ENCODE results near the gene ZSWIM4.

Gene ZSWIM4

GRCh38 chr19:13831537-13832467, 36.6 kb downstream of the ZSWIM4 start:
- TF ChIP-seq, protein P1, sequence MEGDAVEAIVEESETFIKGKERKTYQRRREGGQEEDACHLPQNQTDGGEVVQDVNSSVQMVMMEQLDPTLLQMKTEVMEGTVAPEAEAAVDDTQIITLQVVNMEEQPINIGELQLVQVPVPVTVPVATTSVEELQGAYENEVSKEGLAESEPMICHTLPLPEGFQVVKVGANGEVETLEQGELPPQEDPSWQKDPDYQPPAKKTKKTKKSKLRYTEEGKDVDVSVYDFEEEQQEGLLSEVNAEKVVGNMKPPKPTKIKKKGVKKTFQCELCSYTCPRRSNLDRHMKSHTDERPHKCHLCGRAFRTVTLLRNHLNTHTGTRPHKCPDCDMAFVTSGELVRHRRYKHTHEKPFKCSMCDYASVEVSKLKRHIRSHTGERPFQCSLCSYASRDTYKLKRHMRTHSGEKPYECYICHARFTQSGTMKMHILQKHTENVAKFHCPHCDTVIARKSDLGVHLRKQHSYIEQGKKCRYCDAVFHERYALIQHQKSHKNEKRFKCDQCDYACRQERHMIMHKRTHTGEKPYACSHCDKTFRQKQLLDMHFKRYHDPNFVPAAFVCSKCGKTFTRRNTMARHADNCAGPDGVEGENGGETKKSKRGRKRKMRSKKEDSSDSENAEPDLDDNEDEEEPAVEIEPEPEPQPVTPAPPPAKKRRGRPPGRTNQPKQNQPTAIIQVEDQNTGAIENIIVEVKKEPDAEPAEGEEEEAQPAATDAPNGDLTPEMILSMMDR (IDR thresholded peaks at IDR 0.05; ENCODE audit: low read depth, low read length, missing control alignments): no peak
- Histone ChIP-seq H3K36me3 (replicated peaks) (peaks cover 41% of the 10 kb centered on the region), H3K27ac (no peak overlapping the region), H3K27me3 (replicated peaks) (no peaks in the 10 kb centered on the region), H3K4me3 (ENCODE audit: low read depth, low read length) (no peak overlapping the region)
- DNase-seq: no peak
- in situ Hi-C loops (cut with HindIII; ENCODE audit: low pct_ligation_motif_present, low sequenced_read_pairs): no loop called here

DNA sequence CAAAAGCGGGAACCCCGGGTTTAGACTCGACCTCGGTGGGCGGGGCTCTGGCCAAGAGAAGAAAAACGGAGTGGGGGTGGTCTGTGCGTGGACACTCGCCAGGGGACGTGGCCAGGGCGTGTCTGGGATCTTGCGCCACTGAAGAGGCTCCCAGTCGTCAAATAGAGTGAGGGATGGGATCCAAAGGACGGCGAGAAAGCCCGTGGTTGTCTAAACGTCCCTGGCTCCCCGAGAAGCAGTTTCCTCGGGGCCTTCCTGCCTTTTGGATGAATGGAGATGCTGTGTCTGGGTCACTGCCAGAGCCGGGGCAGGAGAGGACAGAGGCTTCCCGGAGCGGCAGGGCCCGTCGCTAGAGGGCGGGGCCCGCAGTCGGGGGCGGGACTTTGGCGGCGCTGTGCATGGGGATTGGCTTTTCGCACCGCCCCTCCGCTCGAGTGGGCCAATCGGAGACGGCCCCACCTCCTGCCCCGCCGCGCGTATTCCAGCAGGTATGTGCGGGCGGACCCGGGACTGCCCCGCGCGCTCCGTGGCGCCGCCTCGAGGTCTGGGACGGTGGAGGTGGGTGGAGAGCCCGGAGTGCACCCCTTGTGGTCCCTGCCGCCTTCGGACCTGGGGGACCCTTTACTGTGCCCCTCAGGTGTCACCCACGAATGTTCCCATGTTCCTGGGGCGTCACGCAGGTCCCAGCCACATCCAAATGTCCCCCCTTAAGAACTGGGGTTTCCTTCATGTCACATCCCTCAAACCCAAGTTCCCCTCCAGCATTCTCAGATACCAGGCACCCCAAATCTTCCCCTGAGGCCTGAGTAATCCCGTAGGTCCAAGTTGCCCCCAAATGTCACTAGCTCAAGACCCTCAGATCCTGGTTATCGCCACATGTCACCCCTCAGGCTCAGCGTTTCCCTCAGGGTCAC, 38.3 kb downstream of the ZSWIM4 start:
- Histone ChIP-seq H3K27ac (peak overlapping the region; percentile 36), H3K27me3 (replicated peaks) (no peaks in the 10 kb centered on the region), H3K36me3 (replicated peaks) (peaks cover 49% of the 10 kb centered on the region), H3K4me3 (ENCODE audit: low read depth, low read length) (no peak overlapping the region)
- in situ Hi-C loops (cut with HindIII; ENCODE audit: low pct_ligation_motif_present, low sequenced_read_pairs): no loop called here
- peak; percentile 81 for DNase-seq
- TF ChIP-seq, protein P1 (IDR thresholded peaks at IDR 0.05; ENCODE audit: low read depth, low read length, missing control alignments): peak; percentile 59

DNA sequence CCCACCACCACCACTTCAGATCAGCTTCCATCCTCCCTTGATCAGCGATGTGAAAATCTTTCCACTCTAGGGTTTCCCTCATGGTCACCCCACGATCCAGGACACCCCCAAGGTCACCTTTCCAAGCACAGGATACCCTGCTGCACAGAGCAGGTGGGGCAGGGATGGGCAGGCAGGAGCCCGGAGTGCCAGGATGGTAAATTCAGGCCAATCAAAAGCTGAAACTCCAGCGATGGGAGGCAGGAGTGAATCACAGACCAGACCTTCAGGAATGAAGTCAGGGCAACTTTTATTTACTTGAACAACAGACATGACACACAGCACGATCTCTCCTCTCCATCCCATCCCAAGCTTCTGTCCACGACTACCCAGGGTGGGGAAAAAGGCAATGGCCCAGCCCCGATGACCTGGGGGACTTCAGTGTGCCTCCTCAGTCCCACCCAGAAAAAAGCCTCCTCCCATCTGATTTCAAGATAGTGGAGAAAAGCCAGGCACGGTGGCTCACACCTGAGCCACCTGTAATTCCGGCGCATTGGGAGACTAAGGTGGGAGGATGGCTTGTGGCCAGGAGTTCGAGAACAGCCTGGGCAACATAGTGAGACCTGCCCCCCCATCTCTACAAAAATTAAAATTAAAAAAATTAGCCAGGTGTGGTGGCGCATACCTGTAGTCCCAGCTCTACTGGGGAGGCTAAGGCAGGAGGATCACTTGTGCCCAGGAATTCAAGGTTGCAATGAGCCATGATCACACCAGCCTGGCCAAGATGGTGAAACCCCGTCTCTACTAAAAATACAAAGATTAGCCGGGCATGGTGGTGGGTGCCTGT, 39.2 kb downstream of the ZSWIM4 start:
- no peak for DNase-seq
- TF ChIP-seq, protein P1 (IDR thresholded peaks at IDR 0.05; ENCODE audit: low read depth, low read length, missing control alignments): no peak

GRCh38 chr19:13835791-13836723, 40.8 kb downstream of the ZSWIM4 start:
- Histone ChIP-seq H3K27ac (peak overlapping the region; percentile 40), H3K4me3 (ENCODE audit: low read depth, low read length) (peak overlapping the region; percentile 15), H3K27me3 (replicated peaks) (no peaks in the 10 kb centered on the region), H3K36me3 (replicated peaks) (peaks cover 52% of the 10 kb centered on the region)
- no peak for DNase-seq
- in situ Hi-C loops (cut with HindIII; ENCODE audit: low pct_ligation_motif_present, low sequenced_read_pairs): no loop called here
- TF ChIP-seq, protein P1 (IDR thresholded peaks at IDR 0.05; ENCODE audit: low read depth, low read length, missing control alignments): no peak

More for the DNA sequence above, 39.2 kb downstream of the ZSWIM4 start:
- Histone ChIP-seq H3K27me3 (replicated peaks) (no peaks in the 10 kb centered on the region), H3K27ac (peak overlapping the region; percentile 36), H3K36me3 (replicated peaks) (peaks cover 51% of the 10 kb centered on the region), H3K4me3 (ENCODE audit: low read depth, low read length) (no peak overlapping the region)
- in situ Hi-C loops (cut with HindIII; ENCODE audit: low pct_ligation_motif_present, low sequenced_read_pairs): no loop called here

Measured in brain microvascular endothelial cell (primary cell).